RWPE2 (cell line): ENCODE data around the gene SCGB3A1.

Experiments
- ATAC-seq: fragments of 200-7000 bp; cut with Tn5 transposase; 3 replicates; pipeline ENCODE4 v1.9.1; 2021; ENCODE audit warnings: low read depth
- DNase-seq: peaks from one replicate; pipeline ENCODE4 v3.0.0-alpha.2; 2020; ENCODE audit warnings: low spot score
- H3K27ac ChIP-seq: fragments of 450-650 bp; 2 replicates; pipeline ENCODE4 v1.5.1; 2017; ENCODE audit warnings: mild to moderate bottlenecking; ENCODE audit not compliant: poor library complexity, severe bottlenecking
- H3K27me3 ChIP-seq: fragments of 250-450 bp; sonication (Bioruptor Pico); 2 replicates; pipeline ENCODE4 v1.5.1; 2021; ENCODE audit warnings: mild to moderate bottlenecking, moderate library complexity; ENCODE audit not compliant: insufficient read depth, poor library complexity, severe bottlenecking
- H3K36me3 ChIP-seq: fragments of 250-450 bp; sonication (Bioruptor Pico); 2 replicates; pipeline ENCODE4 v1.5.1; 2020; ENCODE audit warnings: low read depth, mild to moderate bottlenecking, moderate library complexity
- H3K4me1 ChIP-seq: fragments of 250-450 bp; sonication (Bioruptor Pico); 2 replicates; pipeline ENCODE4 v1.5.1; 2021; ENCODE audit warnings: mild to moderate bottlenecking, moderate library complexity; ENCODE audit not compliant: insufficient read depth, poor library complexity, severe bottlenecking
- H3K4me3 ChIP-seq: fragments of 250-450 bp; sonication (Bioruptor Pico); 2 replicates; pipeline ENCODE4 v1.5.1; 2021; ENCODE audit warnings: mild to moderate bottlenecking, moderate library complexity; ENCODE audit not compliant: severe bottlenecking
- H3K9me3 ChIP-seq: fragments of 250-450 bp; sonication (Bioruptor Pico); 2 replicates; pipeline ENCODE4 v1.5.1; 2021; ENCODE audit warnings: mild to moderate bottlenecking, moderate library complexity; ENCODE audit not compliant: severe bottlenecking
- TF ChIP-seq, protein P1 (sequence below): fragments of 450-650 bp; IDR thresholded peaks from one replicate; pipeline ENCODE4 v1.5.1; 2017; ENCODE audit warnings: mild to moderate bottlenecking, moderate library complexity; ENCODE audit not compliant: poor library complexity, severe bottlenecking

SCGB3A1 gene

DNA sequence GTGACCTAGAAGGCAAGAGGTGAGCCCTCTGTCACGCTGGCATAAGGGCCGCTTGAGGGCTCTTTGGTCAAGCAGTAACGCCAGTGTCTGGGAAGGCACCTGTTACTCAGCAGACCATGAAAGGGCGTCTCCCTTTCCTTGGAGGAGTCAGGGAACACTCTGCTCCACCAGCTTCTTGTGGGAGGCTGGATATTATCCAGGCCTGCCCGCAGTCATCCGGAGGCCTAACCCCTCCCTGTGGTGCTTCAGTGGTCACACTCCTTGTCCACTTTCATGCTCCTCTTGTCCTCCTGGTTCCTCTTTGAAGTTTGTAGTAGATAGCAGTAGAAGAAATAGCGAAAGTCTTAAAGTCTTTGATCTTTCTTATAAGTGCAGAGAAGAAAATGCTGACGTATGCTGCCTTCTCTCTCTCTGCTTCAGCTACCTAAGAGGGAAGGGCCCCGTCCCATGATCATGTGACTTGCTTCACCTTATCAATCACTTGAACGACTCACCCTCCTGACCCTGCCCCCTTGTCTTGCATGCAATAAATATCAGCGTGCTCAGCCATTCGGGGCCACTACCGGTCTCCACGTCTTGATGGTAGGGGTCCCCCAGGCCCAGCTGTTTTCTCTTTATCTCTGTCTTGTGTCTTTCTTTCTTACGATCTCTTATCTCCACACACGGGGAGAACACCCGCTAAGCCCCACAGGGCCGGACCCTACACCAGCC, 16.7 kb upstream of the SCGB3A1 start:
- TF ChIP-seq, protein P1, sequence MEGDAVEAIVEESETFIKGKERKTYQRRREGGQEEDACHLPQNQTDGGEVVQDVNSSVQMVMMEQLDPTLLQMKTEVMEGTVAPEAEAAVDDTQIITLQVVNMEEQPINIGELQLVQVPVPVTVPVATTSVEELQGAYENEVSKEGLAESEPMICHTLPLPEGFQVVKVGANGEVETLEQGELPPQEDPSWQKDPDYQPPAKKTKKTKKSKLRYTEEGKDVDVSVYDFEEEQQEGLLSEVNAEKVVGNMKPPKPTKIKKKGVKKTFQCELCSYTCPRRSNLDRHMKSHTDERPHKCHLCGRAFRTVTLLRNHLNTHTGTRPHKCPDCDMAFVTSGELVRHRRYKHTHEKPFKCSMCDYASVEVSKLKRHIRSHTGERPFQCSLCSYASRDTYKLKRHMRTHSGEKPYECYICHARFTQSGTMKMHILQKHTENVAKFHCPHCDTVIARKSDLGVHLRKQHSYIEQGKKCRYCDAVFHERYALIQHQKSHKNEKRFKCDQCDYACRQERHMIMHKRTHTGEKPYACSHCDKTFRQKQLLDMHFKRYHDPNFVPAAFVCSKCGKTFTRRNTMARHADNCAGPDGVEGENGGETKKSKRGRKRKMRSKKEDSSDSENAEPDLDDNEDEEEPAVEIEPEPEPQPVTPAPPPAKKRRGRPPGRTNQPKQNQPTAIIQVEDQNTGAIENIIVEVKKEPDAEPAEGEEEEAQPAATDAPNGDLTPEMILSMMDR, result no peak

DNA sequence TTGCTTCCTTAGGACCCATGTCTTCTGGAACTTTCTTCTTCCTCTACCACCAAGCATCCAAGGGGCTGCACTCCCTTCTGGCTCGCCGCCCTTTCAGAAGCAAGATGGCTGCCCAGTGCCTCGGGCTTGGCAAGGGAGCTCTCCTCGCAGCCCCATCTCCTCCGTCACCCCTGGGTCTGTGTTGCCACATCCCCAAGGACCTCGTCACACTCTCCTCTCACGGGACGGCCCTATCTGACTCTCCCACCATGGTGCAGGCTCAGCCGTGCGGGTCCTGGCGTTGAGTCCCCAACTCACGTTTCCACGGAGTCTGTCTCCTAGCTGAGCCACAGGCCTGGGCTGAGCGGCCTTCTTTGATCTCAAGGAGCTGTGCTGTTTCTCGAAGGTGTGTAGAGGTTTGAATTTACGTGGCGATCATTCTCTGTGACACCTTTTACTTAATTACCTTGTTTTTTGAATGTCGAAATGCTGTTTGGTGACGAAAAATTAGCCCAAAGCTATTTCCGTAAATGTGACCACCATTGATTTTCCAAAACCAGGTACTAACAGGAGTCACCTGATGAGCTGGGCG, 15.0 kb upstream of the SCGB3A1 start:
- H3K9me3 ChIP-seq, result no peaks in the 10 kb centered on the region
- TF ChIP-seq, protein P1, result peak; percentile 54
- no peak for ATAC-seq
- no peaks in the 10 kb centered on the region for H3K4me1 ChIP-seq
- DNase-seq, result peak; percentile 67
- H3K27me3 ChIP-seq, result peaks cover 17% of the 10 kb centered on the region
- no peak overlapping the region for H3K4me3 ChIP-seq
- no peaks in the 10 kb centered on the region for H3K36me3 ChIP-seq
- no peak overlapping the region for H3K27ac ChIP-seq

More for the DNA sequence above, 16.7 kb upstream of the SCGB3A1 start:
- no peaks in the 10 kb centered on the region for H3K36me3 ChIP-seq
- H3K27ac ChIP-seq, result no peak overlapping the region
- no peak for DNase-seq
- H3K27me3 ChIP-seq, result peaks cover 17% of the 10 kb centered on the region
- no peak overlapping the region for H3K4me3 ChIP-seq
- no peaks in the 10 kb centered on the region for H3K9me3 ChIP-seq
- no peak for ATAC-seq
- H3K4me1 ChIP-seq, result no peaks in the 10 kb centered on the region

DNA sequence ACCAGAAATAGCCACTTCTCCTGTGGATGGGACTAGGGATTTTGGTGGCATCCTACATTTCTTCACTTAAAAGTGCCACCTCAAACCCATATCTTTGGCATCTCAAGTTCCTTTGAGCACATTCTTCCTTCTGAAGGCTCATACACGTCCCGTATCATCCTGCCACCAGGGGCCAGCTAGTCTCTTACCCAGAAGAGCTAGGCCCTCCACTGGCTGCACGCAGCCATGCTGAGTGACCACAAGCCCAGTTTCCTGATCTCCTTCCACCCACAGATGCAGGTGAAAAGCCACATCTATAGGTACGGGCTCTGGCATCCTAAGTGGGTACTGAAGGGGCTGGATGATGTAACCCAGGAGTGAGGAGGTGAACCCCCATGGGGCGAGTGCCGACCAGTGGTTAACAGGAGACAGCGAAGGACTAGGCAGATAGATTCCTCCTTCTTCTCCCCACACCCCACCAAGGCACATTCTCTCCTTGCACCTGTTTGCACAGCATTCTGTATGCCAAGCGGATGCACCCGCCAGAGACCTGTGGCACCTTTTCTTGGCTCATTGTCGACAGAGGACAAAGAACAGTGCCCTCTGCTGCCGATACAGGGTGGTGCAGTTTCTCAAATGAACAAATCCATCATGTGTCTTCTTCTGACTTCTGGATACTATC, 14.4 kb upstream of the SCGB3A1 start:
- ATAC-seq, result peak; percentile 19; the same call in 1 of the 3 replicates
- H3K27me3 ChIP-seq, result peaks cover 17% of the 10 kb centered on the region
- DNase-seq, result no peak

DNA sequence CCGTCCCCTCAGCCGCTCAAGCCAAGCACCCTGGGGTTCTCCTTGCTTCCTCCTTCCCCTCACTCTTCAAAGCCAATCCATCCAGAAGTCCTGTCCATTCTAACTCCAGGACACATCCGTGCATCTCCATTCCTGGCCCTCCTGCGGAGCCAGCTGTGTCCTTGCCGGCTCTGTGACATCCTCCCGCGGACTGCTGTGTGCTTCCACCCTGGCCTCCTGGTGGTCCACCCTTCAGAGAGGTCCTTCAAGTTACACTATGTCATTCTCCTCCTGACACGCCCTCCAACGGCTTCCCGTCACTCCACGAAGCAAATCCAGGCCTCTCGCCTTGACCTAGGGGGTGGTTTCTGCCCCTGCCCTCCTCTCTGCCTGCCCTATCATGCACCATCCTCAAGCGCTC, 13.0 kb upstream of the SCGB3A1 start:
- TF ChIP-seq, protein P1, result no peak
- H3K27me3 ChIP-seq, result peaks cover 17% of the 10 kb centered on the region
- H3K9me3 ChIP-seq, result no peaks in the 10 kb centered on the region
- H3K27ac ChIP-seq, result no peak overlapping the region
- DNase-seq (no peak), ATAC-seq (no peak)
- H3K4me1 ChIP-seq, result no peaks in the 10 kb centered on the region
- H3K4me3 ChIP-seq, result no peak overlapping the region
- H3K36me3 ChIP-seq, result no peaks in the 10 kb centered on the region

More for the DNA sequence above, 14.4 kb upstream of the SCGB3A1 start:
- no peaks in the 10 kb centered on the region for H3K4me1 ChIP-seq
- TF ChIP-seq, protein P1, result peak; percentile 87
- no peaks in the 10 kb centered on the region for H3K36me3 ChIP-seq
- no peak overlapping the region for H3K4me3 ChIP-seq
- H3K9me3 ChIP-seq, result no peaks in the 10 kb centered on the region
- H3K27ac ChIP-seq, result no peak overlapping the region
